GM18907 (cell line): ENCODE data around the gene CHN1.
A peak's percentile ranks its signal among the peaks of the same experiment; 100 is the strongest.

Source experiments
- ATAC-seq: cut with Tn5 transposase; IDR thresholded peaks from one replicate; pipeline ENCODE4 v1.9.1; 2021; ENCODE audit warnings: mild to moderate bottlenecking, moderate library complexity; ENCODE audit not compliant: unreplicated experiment

The CHN1 gene

GRCh38 chr2:174771631-174772471 lies 233.3 kb downstream of the CHN1 start:
- no peak for ATAC-seq

GRCh38 chr2:174771136-174771535 lies 234.0 kb downstream of the CHN1 start:
- ATAC-seq = no peak

- ATAC-seq = no peak
These were observed 236.6 kb downstream of the CHN1 start for GRCh38 chr2:174768557-174768956.

GRCh38 chr2:174766271-174766670 lies 238.9 kb downstream of the CHN1 start:
- ATAC-seq = no peak

GRCh38 chr2:174765576-174765975 lies 239.6 kb downstream of the CHN1 start:
- no peak for ATAC-seq

GRCh38 chr2:174764280-174765255 lies 240.6 kb downstream of the CHN1 start, which contains the start of gene CHRNA1:
TSS of gene CHRNA1 (minus strand) at chr2:174764472. CDS start at chr2:174764394, 78 bp downstream.
- ATAC-seq = no peak

GRCh38 chr2:174763780-174764179 lies 241.4 kb downstream of the CHN1 start:
- ATAC-seq = no peak

GRCh38 chr2:174762464-174762863 lies 242.7 kb downstream of the CHN1 start:
- ATAC-seq = no peak

- ATAC-seq = no peak
These were observed 243.3 kb downstream of the CHN1 start for GRCh38 chr2:174761837-174762236.

- ATAC-seq = no peak
These were observed 244.2 kb downstream of the CHN1 start for GRCh38 chr2:174760845-174761473.

GRCh38 chr2:174759381-174760065 lies 245.7 kb downstream of the CHN1 start:
- ATAC-seq = no peak

GRCh38 chr2:174756743-174757142 lies 248.4 kb downstream of the CHN1 start:
- no peak for ATAC-seq

- peak; percentile 18 for ATAC-seq
These were observed 252.0 kb downstream of the CHN1 start for GRCh38 chr2:174753038-174753633.

- ATAC-seq = peak; percentile 90
These were observed 252.7 kb downstream of the CHN1 start for GRCh38 chr2:174752403-174753037.

- ATAC-seq = peak; percentile 54
These were observed 254.2 kb downstream of the CHN1 start for GRCh38 chr2:174750923-174751441.

- ATAC-seq = no peak
These were observed 255.4 kb downstream of the CHN1 start for GRCh38 chr2:174749793-174750192.

- ATAC-seq = peak; percentile 34
These were observed 256.2 kb downstream of the CHN1 start for GRCh38 chr2:174748948-174749347.
